GM20431 (cell line): Measurements from ENCODE around the gene CLEC4G.

Experiments
- in situ Hi-C: fragments of 300-500 bp; cut with MseI, MboI; formaldehyde crosslinking; loops from one replicate; pipeline ENCODE4 v1.15.0; 2020; ENCODE audit warnings: low sequenced_read_pairs; ENCODE audit not compliant: unreplicated experiment

CLEC4G gene

DNA sequence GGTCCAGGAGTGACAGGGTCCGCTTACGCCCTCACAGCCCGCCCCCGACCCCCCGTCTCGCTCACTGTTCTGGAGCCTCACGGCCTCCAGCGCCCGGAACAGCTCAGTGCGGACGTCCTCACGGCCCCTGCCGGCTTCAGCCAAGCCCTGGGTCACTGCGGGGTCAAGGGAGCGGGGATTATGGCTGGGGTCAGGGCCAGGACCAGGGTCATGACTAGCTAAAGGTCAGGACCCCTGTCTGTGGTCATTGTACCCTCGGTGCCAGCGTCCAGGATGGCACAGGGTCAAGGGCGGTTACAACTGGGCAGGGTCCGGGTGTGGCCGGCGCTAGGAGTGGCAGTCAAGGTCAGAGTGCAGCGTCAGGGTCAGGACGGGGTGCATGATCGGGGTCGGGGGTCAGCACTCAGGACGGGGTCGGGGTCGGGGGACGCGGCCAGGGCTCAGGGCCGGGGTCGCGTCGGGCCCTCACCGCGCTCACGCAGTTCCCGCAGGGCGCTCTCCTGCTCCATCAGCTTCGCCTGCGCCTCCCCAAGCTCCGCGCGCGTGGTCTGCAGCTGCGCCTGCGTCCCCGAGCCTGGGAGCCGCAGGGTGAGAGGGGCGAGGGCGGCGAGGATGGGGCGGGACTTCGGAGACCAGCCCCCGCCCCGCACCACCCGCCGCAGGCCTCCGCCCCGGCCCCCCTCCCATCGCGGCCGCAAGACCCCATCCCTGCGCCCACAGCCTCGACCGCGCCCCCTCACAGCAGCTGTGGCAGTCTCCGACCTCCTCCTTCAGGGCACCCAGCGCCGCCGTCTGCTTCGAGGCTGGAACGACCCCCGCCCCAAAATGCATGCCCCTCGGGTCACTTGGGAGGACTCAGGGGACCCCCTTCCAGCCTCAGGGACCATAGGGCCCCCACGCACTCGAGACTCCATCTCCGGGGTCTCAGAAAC lies 1.4 kb downstream of the CLEC4G start:
- in situ Hi-C loops = no loop called here

DNA sequence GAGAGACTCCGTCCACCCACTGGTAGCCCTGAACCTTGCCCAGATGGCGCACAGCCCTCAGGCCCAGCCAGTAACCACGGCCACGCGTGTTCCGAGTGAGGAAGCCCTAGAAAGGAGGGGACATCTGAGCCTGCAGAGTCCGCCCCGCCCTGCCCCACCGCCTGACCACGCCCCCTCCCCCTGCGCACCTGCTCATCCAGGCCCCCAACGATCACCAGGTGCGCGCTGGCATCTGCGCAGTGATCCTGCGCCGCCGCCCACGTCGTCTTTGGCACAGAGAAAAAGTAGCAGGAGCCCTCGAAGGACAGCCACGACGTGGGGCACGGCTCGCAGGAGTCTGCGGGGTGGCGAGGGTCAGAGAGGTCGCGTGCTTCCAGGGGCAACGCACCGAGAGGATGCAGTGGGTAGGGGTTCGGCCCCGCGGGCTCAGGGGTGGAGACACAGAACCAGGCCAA lies 2.1 kb downstream of the CLEC4G start:
- in situ Hi-C loops = no loop called here

DNA sequence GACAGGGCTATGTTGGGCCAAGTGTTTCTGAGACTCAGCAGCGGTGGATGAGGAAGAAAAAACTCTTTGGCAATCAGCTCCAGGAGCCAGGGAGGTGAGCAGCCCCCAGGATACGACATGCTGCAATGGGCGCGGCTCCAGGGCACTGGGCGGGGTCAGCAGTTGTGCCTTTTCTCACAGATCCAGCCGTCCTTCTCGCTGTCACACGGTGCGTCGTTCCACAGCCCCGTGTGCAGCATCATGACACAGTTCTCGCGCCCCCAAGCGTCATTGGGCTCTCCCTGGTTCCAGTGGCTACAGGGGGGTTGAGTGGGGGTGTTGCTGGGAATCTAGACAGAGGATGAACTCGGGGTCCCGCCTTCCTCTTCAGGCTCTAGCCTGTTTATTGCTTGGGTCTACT lies 2.7 kb downstream of the CLEC4G start:
- in situ Hi-C loops = no loop called here

DNA sequence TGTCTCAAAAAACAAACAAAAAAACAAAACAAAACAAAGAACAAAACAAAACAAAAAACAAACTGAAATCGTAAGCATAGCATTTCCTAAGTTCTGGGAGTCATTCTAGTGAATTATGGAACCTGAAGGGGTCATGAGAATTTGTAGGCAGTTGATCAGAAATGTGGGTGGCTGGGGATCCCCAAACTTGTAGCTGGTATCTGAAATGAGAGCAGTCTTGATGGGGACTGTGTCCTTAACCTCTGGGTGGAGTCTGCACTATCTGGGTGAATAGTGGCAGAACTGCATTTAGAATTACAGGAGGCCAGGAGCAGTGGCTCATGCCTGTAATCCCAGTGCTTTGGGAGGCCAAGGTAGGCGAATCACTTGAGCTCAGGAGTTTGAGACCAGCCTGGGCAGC lies 6.1 kb downstream of the CLEC4G start:
- in situ Hi-C loops = no loop called here

DNA sequence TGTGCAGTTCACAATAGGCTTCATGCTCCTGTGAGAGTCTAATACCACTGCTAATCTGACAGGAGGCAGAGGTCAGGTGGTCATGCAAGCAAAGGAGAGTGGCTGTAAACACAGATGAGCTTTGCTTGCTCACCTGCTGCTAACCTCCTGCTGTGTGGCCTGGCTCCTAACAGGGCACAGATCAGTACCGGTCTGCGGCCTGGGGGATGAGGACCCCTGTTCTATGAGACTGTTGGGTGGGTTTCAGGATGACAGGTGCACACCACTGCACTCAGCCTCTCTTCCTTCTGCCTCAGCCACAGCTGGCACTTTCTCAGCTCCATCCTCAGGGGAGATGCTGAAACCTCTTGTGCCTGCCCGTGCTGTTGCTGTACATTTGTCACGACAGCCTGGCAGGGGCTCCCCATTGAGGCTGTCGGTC lies 9.7 kb downstream of the CLEC4G start:
- in situ Hi-C loops = no loop called here

DNA sequence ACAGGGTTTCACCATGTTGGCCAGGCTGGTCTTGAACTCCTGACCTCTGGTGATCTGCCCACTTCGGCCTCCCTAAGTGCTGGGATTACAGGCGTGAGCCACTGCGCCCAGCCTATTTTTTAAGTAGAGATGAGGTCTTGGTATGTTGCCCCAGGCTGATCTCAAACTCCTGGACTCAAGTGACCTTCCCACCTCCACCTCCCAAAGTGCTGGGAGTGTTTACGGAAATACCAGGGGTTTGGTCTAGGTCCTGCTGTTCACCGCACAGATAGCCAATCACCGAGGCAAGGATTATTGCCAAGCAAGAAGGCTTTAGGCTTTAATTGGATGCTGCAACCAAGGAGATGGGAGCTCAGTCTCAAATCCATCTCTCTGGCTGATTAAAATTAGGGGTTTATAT lies 11.6 kb downstream of the CLEC4G start:
- in situ Hi-C loops = no loop called here

DNA sequence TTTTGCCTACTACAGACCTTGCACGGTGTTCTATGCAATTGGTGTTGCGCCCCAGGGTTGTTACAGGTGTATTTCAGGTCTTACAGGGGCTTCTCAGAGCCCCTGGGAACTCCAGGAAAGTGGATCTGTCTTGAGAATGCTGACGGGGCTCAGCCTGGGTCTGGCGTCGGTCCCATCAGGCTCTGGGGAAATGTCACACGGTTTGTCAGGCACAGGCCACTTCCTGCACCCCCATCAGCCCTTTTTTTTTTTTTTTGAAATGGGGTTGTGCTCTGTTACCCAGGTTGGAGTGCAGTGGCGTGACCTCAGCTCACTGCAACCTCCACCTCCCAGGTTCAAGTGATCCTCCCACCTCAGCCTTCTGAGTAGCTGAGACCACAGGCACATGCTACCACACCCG lies 13.2 kb downstream of the CLEC4G start:
- in situ Hi-C loops = no loop called here

DNA sequence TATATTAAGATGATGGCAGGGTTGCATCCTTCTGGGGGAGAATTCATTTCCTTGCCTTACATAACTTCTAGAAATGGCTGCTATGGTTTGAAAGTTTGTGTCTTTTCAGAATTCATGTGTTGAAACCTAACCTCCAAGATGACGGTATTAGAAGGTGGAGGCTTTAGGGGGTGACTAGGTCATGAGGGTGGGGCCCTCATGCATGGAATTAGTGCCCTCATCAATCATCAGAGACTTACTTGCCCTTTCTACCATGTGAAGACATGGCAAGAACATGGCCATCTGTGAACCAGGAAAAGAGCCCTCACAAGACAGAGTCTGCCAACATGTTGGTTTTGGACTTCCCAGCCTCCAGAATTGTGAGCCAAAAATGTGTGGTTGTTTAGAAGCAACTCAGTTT lies 15.1 kb downstream of the CLEC4G start:
- in situ Hi-C loops = no loop called here

DNA sequence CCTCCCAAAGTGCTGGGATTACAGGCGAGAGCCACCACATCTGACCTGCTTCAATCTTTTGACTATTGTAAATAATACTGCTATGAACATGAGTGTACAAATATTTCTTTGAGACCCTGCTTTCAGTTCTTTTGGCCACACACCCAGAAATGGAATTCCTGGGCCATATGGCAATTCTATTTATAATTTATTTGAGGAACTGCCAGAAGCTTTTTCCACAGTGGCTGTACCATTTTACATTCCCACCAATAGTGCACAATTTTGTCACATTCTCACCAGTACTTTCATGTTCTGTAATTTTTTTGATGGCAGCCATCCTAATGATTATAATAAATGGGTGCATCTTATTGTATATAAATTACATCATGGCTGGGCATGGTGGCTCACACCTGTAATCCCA lies 16.2 kb downstream of the CLEC4G start:
- in situ Hi-C loops = no loop called here

DNA sequence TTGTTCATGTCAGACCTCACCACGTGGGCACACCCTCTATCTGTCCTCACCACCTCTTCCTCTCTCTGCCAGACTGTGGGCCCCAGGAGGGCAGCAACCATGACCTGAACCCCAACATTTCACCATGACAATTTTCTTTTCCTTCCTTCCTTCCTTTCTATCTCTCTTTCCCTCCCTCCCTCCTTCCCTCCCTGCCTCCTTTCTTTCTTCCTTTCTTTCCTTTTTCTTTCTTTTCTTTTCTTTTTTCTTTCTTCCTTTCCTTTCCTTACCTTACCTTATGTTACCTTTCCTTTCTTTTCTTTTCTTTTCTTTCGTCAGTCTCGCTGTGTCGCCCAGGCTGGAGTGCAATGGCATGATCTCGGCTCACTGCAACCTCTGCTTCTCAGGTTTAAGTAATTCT lies 21.3 kb downstream of the CLEC4G start:
- in situ Hi-C loops = no loop called here

DNA sequence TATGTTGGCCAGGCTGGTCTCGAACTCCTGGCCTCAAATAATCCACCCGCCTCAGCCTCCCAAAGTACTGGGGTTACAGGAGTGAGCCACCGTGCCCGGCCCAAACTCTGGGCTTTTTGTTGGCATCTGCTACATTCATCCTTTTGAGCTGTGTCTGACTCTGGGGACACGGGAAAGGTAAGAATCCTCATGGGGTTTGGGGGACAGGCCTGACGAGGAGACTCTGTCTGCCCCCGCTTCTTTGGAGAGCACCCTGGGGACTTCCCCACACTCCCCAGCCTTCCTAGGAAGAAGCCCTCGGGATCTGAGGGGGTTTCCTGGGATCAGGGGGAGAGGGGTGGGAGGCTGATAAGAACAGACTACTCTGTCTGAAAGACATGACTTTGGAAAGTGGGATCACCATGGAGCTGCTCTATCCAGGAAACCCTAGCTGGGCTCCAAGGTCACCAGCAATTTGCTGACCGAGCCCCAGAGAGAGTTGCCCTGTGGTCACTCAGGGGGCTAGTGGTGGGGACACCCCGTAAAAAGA lies 21.9 kb downstream of the CLEC4G start:
- in situ Hi-C loops = no loop called here

DNA sequence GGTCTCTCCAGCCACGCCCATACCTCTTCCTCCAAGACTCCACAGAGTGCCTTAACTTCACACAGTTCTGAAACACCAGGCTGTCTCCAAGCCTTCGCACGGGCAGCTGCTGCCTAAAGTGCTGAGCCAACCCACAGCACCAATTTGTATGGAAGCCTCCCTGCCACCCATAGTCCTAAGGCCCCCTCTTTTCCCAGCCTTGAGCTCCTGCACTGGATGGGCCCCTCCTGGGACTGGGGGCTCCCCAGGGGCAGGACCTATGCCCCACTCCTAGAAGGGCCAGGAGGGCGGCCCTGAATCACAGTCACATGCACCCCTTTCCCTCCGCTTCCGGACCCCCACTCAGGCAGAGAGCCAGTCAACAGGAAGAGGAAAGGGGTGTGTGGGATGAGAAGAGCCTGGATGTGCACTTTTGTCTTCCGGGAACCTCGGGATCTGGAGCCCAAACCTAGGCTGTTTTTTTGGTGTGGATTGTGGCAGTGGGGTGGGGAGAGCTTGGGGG lies 24.9 kb downstream of the CLEC4G start:
- in situ Hi-C loops = no loop called here

DNA sequence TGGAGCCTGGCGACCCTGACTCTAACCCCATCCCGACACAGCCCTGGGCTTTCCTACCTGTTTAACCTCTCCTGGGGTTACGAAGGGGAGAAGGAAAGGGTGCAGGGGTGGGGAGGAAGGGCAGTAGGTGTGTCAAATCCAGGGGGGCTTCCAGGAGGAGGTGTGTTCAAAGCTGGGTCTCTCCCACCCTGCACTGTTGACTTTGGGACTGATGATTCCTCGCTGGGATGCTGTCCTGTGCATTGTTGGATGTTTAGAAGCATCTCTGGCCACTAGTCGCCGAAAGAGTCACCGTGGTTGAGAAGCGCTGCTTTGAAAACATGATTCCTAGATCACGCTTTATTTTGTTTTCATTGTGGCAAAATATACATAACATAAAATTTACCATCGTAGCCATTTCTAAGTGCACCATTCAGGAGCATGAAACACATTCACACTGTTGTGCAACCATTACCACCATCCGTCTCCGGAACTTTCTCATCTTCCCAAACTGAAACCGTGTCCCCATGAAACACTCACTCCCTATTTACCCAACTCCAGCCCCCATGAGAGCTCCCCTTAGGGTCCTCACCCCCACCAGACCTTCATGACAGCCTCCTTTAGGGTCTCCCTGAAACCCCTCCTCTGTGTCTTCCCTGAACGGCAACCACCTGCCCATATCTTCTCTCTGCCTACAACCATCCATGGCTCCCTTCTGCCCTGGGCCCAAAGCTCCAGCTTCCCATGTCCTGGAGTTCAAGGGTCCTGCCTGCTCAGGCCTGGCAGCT lies 25.5 kb downstream of the CLEC4G start:
- in situ Hi-C loops = no loop called here

DNA sequence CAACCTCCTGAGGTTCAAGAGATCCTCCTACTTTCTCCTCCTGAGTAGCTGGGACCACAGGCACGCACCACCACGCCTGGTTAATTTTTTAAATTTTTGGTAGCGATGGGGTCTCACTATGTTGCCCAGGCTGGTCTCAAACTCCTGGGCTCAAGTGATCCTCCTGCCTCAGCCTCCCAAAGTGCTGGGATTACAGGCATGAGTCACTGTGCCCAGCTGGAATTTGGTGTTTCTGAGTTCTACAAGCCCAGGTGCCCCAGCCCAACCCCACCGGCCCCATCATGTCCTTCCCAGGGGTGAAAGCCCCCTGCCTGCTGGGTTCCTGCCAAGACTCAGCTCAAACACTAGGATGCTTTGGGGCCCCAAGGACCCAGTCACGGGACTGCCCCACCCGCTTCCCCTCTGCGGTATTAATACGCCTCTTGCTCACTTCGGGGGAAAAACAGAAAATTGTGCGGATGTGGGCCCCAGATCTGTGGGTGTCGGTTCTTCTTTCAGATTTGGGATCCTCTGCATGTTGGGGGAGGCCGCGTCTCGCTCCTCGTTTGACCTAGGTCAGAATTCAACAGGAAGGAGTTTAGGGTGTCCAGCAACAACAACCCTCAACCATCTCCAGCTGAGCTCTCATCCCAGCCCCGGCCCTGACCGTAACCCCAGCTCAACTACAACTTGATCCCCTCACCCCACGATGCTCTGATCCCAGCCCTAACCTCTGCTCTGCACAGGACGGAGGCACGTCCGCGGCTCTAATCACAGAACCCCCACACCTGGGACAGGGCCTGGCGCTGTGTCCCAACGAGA lies 26.3 kb downstream of the CLEC4G start:
- in situ Hi-C loops = no loop called here

DNA sequence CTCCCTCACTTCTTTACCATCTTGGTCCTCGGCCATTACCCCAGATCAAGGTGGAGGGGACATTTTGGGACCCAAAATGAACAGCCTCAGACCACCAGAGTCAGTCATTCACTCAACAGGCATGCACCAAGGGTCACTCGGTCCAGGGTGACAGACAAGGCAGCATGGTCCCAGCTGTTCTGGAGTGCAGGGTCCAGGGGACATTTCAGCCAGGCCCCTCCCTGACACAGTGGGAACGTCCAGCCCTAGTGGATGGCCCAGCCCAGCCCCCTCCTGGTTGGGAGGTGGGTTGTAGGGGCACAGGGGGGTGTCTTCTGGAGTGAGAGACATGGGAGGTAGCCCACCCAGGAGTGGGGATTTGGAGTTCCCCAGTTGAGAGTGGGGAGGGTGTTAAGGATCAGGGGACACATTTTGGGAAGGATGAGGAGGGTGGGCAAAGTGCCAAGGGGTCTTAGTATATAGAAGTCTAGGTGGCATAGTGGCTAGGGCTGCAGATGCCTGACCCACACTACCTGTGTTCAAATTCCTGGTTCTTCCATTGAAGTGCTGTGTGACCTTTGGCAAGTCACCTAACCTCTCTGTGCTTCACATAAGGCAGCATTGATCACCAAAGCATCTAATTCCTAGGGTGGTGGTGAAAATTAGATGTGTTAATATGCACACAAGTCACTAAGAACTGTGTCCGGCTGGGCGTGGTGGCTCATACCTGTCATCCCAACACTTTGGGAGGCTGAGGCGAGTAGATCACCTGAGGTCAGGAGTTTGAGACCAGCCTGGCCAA lies 27.4 kb downstream of the CLEC4G start:
- in situ Hi-C loops = no loop called here

DNA sequence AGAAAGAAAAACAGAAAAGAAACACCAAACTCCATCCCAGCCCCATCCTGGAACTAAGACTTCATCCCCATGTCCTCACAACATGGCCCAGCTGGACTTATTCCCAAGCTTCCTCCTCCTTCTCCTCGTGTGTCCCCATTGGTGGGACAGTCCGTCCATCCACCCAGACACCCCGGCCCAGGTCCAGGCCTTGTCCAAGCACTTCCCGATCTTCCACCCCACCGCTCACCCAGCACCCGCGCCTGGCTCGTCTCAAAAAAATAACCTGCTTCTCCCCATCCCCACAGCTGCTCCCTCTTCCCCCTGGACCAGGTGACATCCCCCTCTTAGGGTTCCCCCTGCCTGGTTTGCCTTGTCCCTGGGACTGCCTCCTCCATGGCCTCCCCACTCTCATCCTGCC lies 28.6 kb downstream of the CLEC4G start:
- in situ Hi-C loops = no loop called here

DNA sequence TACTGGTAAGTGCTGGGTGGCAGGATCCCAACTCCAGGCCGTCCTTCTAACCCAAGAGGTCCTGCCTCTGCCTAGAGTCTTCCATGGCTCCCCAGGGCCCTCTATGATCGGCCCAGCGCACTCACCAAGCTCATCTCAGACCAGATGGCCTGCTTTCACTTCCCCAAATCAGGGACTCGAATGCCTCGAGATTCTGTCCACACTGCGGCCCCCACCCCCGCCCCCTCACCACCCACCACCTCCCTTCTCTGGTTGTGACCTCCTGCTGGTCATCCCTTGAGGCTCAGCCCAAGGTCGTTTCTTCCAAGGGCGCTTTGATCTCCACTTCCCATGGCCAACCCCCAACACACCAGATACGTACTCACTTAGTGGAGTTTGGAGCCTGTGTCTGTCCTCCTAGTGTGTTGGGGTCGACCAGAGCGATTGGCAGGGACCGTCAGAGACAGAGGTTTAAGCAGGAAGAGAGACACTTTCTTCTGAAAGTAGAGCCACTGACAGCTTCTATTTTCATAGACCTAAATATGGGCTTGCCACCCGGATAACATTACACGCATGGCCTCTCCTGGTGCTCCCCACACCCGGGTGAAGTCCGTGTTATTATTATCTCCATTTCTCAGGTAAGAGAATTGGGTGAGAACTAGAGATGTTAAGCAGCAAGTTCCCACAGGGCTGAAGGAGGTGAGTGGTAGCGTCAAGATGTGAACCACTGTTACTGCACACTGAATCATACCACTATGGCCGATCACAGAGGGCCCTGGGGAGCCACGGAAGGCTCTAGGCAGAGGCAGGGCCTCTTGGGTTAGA lies 30.1 kb downstream of the CLEC4G start, which contains the start of gene FCER2:
FCER2 (minus strand) TSS at position 478 of the 804 bp plus-strand sequence. CDS start 2,371 bp downstream, outside the sequence.
- in situ Hi-C loops = no loop called here

DNA sequence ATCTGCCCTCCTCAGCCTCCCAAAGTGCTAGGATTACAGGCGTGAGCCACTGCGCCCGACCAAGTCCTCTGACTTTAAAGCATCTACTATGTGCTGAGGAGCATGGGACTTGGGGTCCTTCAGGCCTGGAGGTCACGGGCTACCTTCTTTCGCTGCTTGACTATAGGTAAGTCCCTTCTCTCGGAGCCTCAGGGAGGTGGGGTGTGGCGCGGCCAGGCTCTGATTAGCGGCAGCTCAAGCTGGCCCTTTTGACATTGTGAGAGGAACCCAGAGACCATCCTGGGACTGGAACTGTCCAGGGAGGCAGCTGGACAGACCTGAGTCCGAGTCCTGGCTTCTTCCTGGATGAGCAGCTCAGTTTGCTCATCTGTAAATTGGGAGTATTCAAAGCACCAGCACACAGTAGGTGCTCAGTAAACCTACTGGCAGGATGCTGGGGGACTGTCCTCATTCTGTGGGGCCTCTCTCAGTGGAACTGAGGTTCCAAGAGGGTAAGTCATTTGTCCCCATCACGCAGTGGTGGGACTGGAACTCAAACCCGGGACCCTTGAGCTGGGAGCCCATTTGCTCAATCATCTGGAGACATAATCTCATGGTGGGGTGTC lies 30.8 kb downstream of the CLEC4G start:
- in situ Hi-C loops = no loop called here
